Measurements from ENCODE around the gene PARP6.

PARP6 gene

DNA sequence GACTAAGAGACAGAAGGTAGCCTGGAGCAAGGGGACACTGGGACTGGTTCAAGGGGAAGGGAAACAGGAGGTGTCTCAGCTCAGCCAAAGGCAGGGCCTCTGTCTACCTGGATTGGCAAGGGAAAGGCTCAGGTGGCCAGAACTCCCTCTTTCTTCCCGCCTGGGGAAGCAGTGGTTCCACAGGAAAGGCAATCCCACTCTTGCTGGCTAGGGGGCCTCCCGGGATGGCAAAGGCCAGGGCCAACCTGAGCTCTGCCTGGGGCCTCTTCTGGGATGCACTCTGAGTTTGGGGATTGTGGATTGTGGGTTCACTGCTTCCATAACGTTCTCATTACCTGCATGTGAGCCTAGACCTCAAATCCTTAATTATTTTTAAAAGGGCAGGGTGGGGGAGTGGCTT, 13.0 kb upstream of the PARP6 start:
- Histone ChIP-seq H3K9me2 (replicated peaks; ENCODE audit: insufficient read depth, low read length) (no peaks in the 10 kb centered on the region), H3K9ac (ENCODE audit: low read length) (no peak overlapping the region), H3K36me3 (ENCODE audit: low read length) (no peaks in the 10 kb centered on the region), H4K20me1 (ENCODE audit: low read depth, low read length) (no peaks in the 10 kb centered on the region), H3K4me2 (ENCODE audit: low read depth, low read length, poor library complexity, severe bottlenecking) (no peak overlapping the region), H3K27me3 (ENCODE audit: low read length) (no peaks in the 10 kb centered on the region), H3F3A (ENCODE audit: insufficient read depth) (no peaks in the 10 kb centered on the region), H2AFZ (ENCODE audit: low read depth, low read length, severe bottlenecking) (no peak overlapping the region), H3K79me2 (ENCODE audit: insufficient read depth, low read length) (no peaks in the 10 kb centered on the region), H3K9me3 (ENCODE audit: insufficient read depth, low read length) (no peaks in the 10 kb centered on the region), H3K27ac (ENCODE audit: low read depth, low read length) (no peak overlapping the region), H3K4me3 (ENCODE audit: insufficient read depth, low read length, poor library complexity, severe bottlenecking) (no peak overlapping the region)
- no peak for TF ChIP-seq EZH2phosphoT487 (conservative IDR thresholded peaks at IDR 0.05; ENCODE audit: low read length)
- TF ChIP-seq, protein P1, sequence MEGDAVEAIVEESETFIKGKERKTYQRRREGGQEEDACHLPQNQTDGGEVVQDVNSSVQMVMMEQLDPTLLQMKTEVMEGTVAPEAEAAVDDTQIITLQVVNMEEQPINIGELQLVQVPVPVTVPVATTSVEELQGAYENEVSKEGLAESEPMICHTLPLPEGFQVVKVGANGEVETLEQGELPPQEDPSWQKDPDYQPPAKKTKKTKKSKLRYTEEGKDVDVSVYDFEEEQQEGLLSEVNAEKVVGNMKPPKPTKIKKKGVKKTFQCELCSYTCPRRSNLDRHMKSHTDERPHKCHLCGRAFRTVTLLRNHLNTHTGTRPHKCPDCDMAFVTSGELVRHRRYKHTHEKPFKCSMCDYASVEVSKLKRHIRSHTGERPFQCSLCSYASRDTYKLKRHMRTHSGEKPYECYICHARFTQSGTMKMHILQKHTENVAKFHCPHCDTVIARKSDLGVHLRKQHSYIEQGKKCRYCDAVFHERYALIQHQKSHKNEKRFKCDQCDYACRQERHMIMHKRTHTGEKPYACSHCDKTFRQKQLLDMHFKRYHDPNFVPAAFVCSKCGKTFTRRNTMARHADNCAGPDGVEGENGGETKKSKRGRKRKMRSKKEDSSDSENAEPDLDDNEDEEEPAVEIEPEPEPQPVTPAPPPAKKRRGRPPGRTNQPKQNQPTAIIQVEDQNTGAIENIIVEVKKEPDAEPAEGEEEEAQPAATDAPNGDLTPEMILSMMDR (IDR thresholded peaks at IDR 0.05; ENCODE audit: insufficient read depth, low read length, poor library complexity, severe bottlenecking) = no peak

DNA sequence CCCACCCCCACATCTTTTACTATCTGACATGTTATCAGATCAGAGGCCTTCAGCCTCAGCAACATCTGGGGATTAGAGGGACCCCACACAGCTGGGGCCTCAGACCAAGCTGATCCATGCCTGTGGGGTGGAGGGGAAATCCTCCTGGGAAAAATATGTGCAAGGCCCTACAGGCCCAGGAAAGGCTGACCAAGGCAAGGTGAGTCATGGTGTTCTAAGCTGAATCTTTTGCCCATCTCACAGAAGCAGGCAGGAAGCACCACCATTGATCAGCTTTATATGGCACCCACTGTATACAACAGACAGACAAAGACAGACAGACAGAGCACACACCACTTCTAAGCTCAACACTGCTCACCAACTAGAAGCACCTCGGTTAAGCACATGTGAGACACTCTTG, 12.4 kb upstream of the PARP6 start:
- H3K9ac ChIP-seq (ENCODE audit: low read length) = no peak overlapping the region
- no peaks in the 10 kb centered on the region for H3K9me2 ChIP-seq (replicated peaks; ENCODE audit: insufficient read depth, low read length)
- H3F3A ChIP-seq (ENCODE audit: insufficient read depth) = no peaks in the 10 kb centered on the region
- no peak overlapping the region for H3K4me3 ChIP-seq (ENCODE audit: insufficient read depth, low read length, poor library complexity, severe bottlenecking)
- no peak overlapping the region for H2AFZ ChIP-seq (ENCODE audit: low read depth, low read length, severe bottlenecking)
- H3K27ac ChIP-seq (ENCODE audit: low read depth, low read length) = no peak overlapping the region
- H3K27me3 ChIP-seq (ENCODE audit: low read length) = no peaks in the 10 kb centered on the region
- H3K4me2 ChIP-seq (ENCODE audit: low read depth, low read length, poor library complexity, severe bottlenecking) = no peak overlapping the region
- no peaks in the 10 kb centered on the region for H3K36me3 ChIP-seq (ENCODE audit: low read length)
- no peaks in the 10 kb centered on the region for H3K79me2 ChIP-seq (ENCODE audit: insufficient read depth, low read length)
- TF ChIP-seq EZH2phosphoT487 (conservative IDR thresholded peaks at IDR 0.05; ENCODE audit: low read length) = no peak
- TF ChIP-seq, protein P1 (IDR thresholded peaks at IDR 0.05; ENCODE audit: insufficient read depth, low read length, poor library complexity, severe bottlenecking) = no peak
- H3K9me3 ChIP-seq (ENCODE audit: insufficient read depth, low read length) = no peaks in the 10 kb centered on the region
- no peaks in the 10 kb centered on the region for H4K20me1 ChIP-seq (ENCODE audit: low read depth, low read length)

DNA sequence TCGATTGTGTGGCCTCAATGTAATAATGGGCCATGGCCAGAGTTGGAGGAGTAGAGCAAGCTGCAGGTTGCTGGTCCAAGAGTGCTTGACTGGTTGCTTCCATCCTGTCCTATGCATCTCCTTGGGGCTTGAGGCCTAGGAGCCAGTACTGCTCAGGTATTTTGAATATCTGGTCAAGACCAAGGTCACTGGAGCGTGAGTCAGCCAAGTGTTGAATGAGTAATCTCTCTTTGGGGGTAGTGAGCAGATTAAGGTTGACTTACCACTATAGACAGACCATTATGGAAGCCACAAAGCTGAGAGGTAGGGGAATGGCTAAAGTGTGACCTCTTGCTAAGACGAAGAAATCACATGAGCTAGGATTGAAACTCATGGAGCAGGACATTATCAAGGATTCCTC, 9.4 kb upstream of the PARP6 start:
- H3K9me2 ChIP-seq (replicated peaks; ENCODE audit: insufficient read depth, low read length) = no peaks in the 10 kb centered on the region
- H3K9ac ChIP-seq (ENCODE audit: low read length) = no peak overlapping the region
- H3K79me2 ChIP-seq (ENCODE audit: insufficient read depth, low read length) = no peaks in the 10 kb centered on the region
- H3K27ac ChIP-seq (ENCODE audit: low read depth, low read length) = no peak overlapping the region
- no peaks in the 10 kb centered on the region for H3F3A ChIP-seq (ENCODE audit: insufficient read depth)
- TF ChIP-seq EZH2phosphoT487 (conservative IDR thresholded peaks at IDR 0.05; ENCODE audit: low read length) = no peak
- TF ChIP-seq, protein P1 (IDR thresholded peaks at IDR 0.05; ENCODE audit: insufficient read depth, low read length, poor library complexity, severe bottlenecking) = no peak
- H3K27me3 ChIP-seq (ENCODE audit: low read length) = no peaks in the 10 kb centered on the region
- no peaks in the 10 kb centered on the region for H3K9me3 ChIP-seq (ENCODE audit: insufficient read depth, low read length)
- H3K4me3 ChIP-seq (ENCODE audit: insufficient read depth, low read length, poor library complexity, severe bottlenecking) = no peak overlapping the region
- no peak overlapping the region for H2AFZ ChIP-seq (ENCODE audit: low read depth, low read length, severe bottlenecking)
- no peaks in the 10 kb centered on the region for H4K20me1 ChIP-seq (ENCODE audit: low read depth, low read length)
- H3K4me2 ChIP-seq (ENCODE audit: low read depth, low read length, poor library complexity, severe bottlenecking) = no peak overlapping the region
- no peaks in the 10 kb centered on the region for H3K36me3 ChIP-seq (ENCODE audit: low read length)
